HG02970 (cell line): ENCODE results near the gene ALDH1A1.

ENCODE experiments used
- ATAC-seq: cut with Tn5 transposase; IDR thresholded peaks from one replicate; pipeline ENCODE4 v1.9.1; 2021; ENCODE audit warnings: mild to moderate bottlenecking, moderate library complexity, moderate number of reproducible peaks; ENCODE audit not compliant: unreplicated experiment, low FRiP score

Gene ALDH1A1

GRCh38 chr9:72898784-72899733 is 53.8 kb downstream of the ALDH1A1 start:
- no peak for ATAC-seq

- no peak for ATAC-seq
Measured at GRCh38 chr9:72898360-72898759, 54.5 kb downstream of the ALDH1A1 start.

- ATAC-seq = no peak
Measured at GRCh38 chr9:72897069-72897649, 55.7 kb downstream of the ALDH1A1 start.

- no peak for ATAC-seq
Measured at GRCh38 chr9:72896439-72896838, 56.4 kb downstream of the ALDH1A1 start.

GRCh38 chr9:72895122-72895521 is 57.7 kb downstream of the ALDH1A1 start:
- no peak for ATAC-seq

GRCh38 chr9:72894342-72894741 is 58.5 kb downstream of the ALDH1A1 start:
- no peak for ATAC-seq

GRCh38 chr9:72893437-72893836 is 59.4 kb downstream of the ALDH1A1 start:
- no peak for ATAC-seq

- no peak for ATAC-seq
Measured at GRCh38 chr9:72891043-72891442, 61.8 kb downstream of the ALDH1A1 start.

- no peak for ATAC-seq
Measured at GRCh38 chr9:72888943-72889342, 63.9 kb downstream of the ALDH1A1 start.

- no peak for ATAC-seq
Measured at GRCh38 chr9:72888067-72888466, 64.8 kb downstream of the ALDH1A1 start.

GRCh38 chr9:72886386-72886785 is 66.5 kb downstream of the ALDH1A1 start:
- no peak for ATAC-seq

- ATAC-seq = no peak
Measured at GRCh38 chr9:72884508-72884907, 68.3 kb downstream of the ALDH1A1 start.

- ATAC-seq = no peak
Measured at GRCh38 chr9:72883875-72884274, 69.0 kb downstream of the ALDH1A1 start.

- no peak for ATAC-seq
Measured at GRCh38 chr9:72882117-72882775, 70.6 kb downstream of the ALDH1A1 start.

GRCh38 chr9:72880821-72881220 is 72.0 kb downstream of the ALDH1A1 start:
- ATAC-seq = no peak

- no peak for ATAC-seq
Measured at GRCh38 chr9:72875221-72875620, 77.6 kb downstream of the ALDH1A1 start.

- no peak for ATAC-seq
Measured at GRCh38 chr9:72874344-72874743, 78.5 kb downstream of the ALDH1A1 start.

- no peak for ATAC-seq
Measured at GRCh38 chr9:72873456-72873855, 79.4 kb downstream of the ALDH1A1 start.

GRCh38 chr9:72872718-72873117 is 80.1 kb downstream of the ALDH1A1 start:
- ATAC-seq = no peak

GRCh38 chr9:72871685-72872084 is 81.2 kb downstream of the ALDH1A1 start:
- no peak for ATAC-seq

- ATAC-seq = no peak
Measured at GRCh38 chr9:72864327-72864726, 88.5 kb downstream of the ALDH1A1 start.
